HCT116 (cell line): ENCODE data around the gene RABEP1. TPM values are rescaled to one million over a fixed set of nuclear protein-coding genes. Genes with fewer than 3 reads are reported as not detected.

Source experiments
- ATAC-seq: fragments of 200-7000 bp; cut with Tn5 transposase; 2 replicates; pipeline ENCODE4 v1.9.1; 2020; ENCODE audit warnings: mild to moderate bottlenecking, moderate library complexity
- BruUV-seq: library from RNA; stranded (reverse); fragments of 400-500 nt; replicated peaks from 2 replicates; lab custom pipeline; 2021; lab: Mats Ljungman, UMichigan
- CTCF ChIA-PET: fragments of 300-600 bp; sonication (Branson Sonifier 250); formaldehyde crosslinking; loops from one replicate; lab custom pipeline; 2021; ENCODE audit warnings: antibody characterized with exemption; lab: Charles Lee
- POLR2A ChIA-PET: fragments of 300-600, 350-600 bp; sonication (Branson Sonifier 250); formaldehyde crosslinking; loops from one replicate; lab custom pipeline; 2021; ENCODE audit warnings: antibody characterized with exemption; lab: Charles Lee
- RAD21 ChIA-PET, 2 experiments: fragments of 300-600 bp; sonication (Branson Sonifier 250); formaldehyde crosslinking; loops; one replicate each; lab custom pipeline; 2023; ENCODE audit warnings: low total read pairs in 2 of 2; ENCODE audit not compliant: uncharacterized antibody in 2 of 2, unreplicated experiment in 2 of 2, low non-redundant PET in 1 of 2; lab: Charles Lee
- DNase-seq: peaks from one replicate; pipeline ENCODE4 v3.0.0-alpha.2; 2010; ENCODE audit warnings: low read depth, low spot score
- H2AFZ ChIP-seq: fragments of 200-600 bp; shearing (Covaris generic), sonication (generic); 2 replicates; pipeline ENCODE4 v1.6.1; 2017; ENCODE audit warnings: low read depth, mixed run types, mixed read lengths, antibody characterized with exemption, low read length; ENCODE audit not compliant: poor library complexity, severe bottlenecking
- H3K27ac ChIP-seq: 2 replicates; pipeline ENCODE4 v1.5.1; 2012; ENCODE audit warnings: low read depth, low read length
- H3K27me3 ChIP-seq: fragments of 200-600 bp; sonication (generic); 2 replicates; pipeline ENCODE4 v1.6.1; 2016; ENCODE audit warnings: mixed run types, low read length, mixed read lengths; ENCODE audit not compliant: insufficient read depth
- H3K36me3 ChIP-seq, 2 experiments: fragments of 200-500 bp in 1 of 2; fragments of 200-600 bp in 1 of 2; sonication (Bioruptor generic) in 1 of 2; sonication (generic) in 1 of 2; 2 replicates each; pipeline versions ENCODE4 v1.5.1 to v1.6.1; 2014 to 2016; ENCODE audit warnings: low read length in 2 of 2, inconsistent platforms in 1 of 2, mixed read lengths in 1 of 2, mixed run types in 1 of 2; ENCODE audit not compliant: insufficient read depth in 2 of 2, control insufficient read depth in 1 of 2
- H3K4me1 ChIP-seq, 2 experiments: fragments of 200-600 bp in 1 of 2; sonication (generic) in 1 of 2; 2 replicates each; pipeline versions ENCODE4 v1.5.1 to v1.6.1; 2012 to 2017; ENCODE audit warnings: low read length in 2 of 2, inconsistent platforms in 1 of 2, mild to moderate bottlenecking in 1 of 2, mixed read lengths in 1 of 2, mixed run types in 1 of 2, moderate library complexity in 1 of 2; ENCODE audit not compliant: insufficient read depth in 2 of 2, control insufficient read depth in 1 of 2
- H3K4me2 ChIP-seq: fragments of 200-600 bp; sonication (generic); 2 replicates; pipeline ENCODE4 v1.6.1; 2017; ENCODE audit warnings: mixed run types, low read length, mixed read lengths
- H3K4me3 ChIP-seq, 2 experiments: fragments of 200-600 bp in 1 of 2; sonication (generic) in 1 of 2; replicated peaks in 1 of 2; 2 replicates each; pipeline ENCODE4 v1.5.1; 2011 to 2016; ENCODE audit warnings: low read length in 2 of 2, control low read depth in 1 of 2, low read depth in 1 of 2, mild to moderate bottlenecking in 1 of 2, mixed read lengths in 1 of 2, mixed run types in 1 of 2
- H3K79me2 ChIP-seq: fragments of 200-600 bp; sonication (generic); 2 replicates; pipeline ENCODE4 v1.6.1; 2017; ENCODE audit warnings: mild to moderate bottlenecking, mixed run types, low read length, moderate library complexity, mixed read lengths; ENCODE audit not compliant: insufficient read depth
- H3K9ac ChIP-seq: fragments of 200-600 bp; sonication (generic); 2 replicates; pipeline ENCODE4 v1.6.1; 2016; ENCODE audit warnings: low read length, mixed read lengths
- H3K9me2 ChIP-seq: fragments of 200-600 bp; sonication (generic), shearing (Covaris generic); 2 replicates; pipeline ENCODE4 v1.6.1; 2017; ENCODE audit warnings: mixed run types, mild to moderate bottlenecking, moderate library complexity; ENCODE audit not compliant: insufficient read depth
- H3K9me3 ChIP-seq, 2 experiments: fragments of 200-500 bp in 1 of 2; fragments of 200-600 bp in 1 of 2; sonication (Bioruptor generic) in 1 of 2; sonication (generic) in 1 of 2; 2 replicates each; pipeline ENCODE4 v1.6.1; 2014 to 2017; ENCODE audit warnings: low read length in 2 of 2, mixed read lengths in 2 of 2, inconsistent platforms in 1 of 2, low read depth in 1 of 2, mild to moderate bottlenecking in 1 of 2, mixed run types in 1 of 2, moderate library complexity in 1 of 2; ENCODE audit not compliant: control insufficient read depth in 1 of 2, insufficient read depth in 1 of 2
- H4K20me1 ChIP-seq: fragments of 200-600 bp; sonication (generic), shearing (Covaris generic); 2 replicates; pipeline ENCODE4 v1.6.1; 2017; ENCODE audit warnings: mixed run types, mild to moderate bottlenecking, moderate library complexity; ENCODE audit not compliant: insufficient read depth
- CBX3 ChIP-seq: IDR thresholded peaks from 2 replicates; pipeline ENCODE4 v1.6.1; 2012; ENCODE audit warnings: low read depth
- CEBPB ChIP-seq: IDR thresholded peaks from 2 replicates; pipeline ENCODE4 v1.6.1; 2012; ENCODE audit warnings: low read depth
- TCF7L2 ChIP-seq: IDR thresholded peaks from 2 replicates; pipeline ENCODE4 v1.7.0; 2011; ENCODE audit warnings: borderline replicate concordance, inconsistent platforms; ENCODE audit not compliant: insufficient read depth, insufficient read length; ENCODE audit errors: extremely low read depth
- YY1 ChIP-seq: IDR thresholded peaks from 2 replicates; pipeline ENCODE4 v1.6.1; 2011; ENCODE audit warnings: low read length, low read depth, moderate library complexity, mild to moderate bottlenecking; ENCODE audit not compliant: insufficient replicate concordance; ENCODE audit errors: extremely low read depth
- intact Hi-C: fragments of 100-400 bp; cut with micrococcal nuclease; formaldehyde crosslinking; loops from 2 replicates; pipeline ENCODE4 v1.10.0; 2022
- total RNA-seq: library from RNA; stranded (reverse); gene quantifications from one replicate; pipeline ENCODE4 v1.2.1, GENCODE V29; 2021; ENCODE audit not compliant: unreplicated experiment
- TF ChIP-seq, protein P1 (sequence below), 3 experiments: fragments of 200-600 bp in 1 of 3; sonication (generic) in 1 of 3; IDR thresholded peaks in 2 of 3; conservative IDR thresholded peaks in 1 of 3; 2 replicates each; pipeline ENCODE4 v1.5.1; 2012 to 2017; ENCODE audit warnings: low read depth in 2 of 3, low read length in 2 of 3, antibody characterized with exemption in 1 of 3, borderline replicate concordance in 1 of 3, control low read depth in 1 of 3, mild to moderate bottlenecking in 1 of 3, mixed read lengths in 1 of 3, mixed run types in 1 of 3, moderate library complexity in 1 of 3; ENCODE audit not compliant: insufficient read depth in 1 of 3
- TF ChIP-seq, protein P2 (sequence below): IDR thresholded peaks from 2 replicates; pipeline ENCODE4 v1.6.1; 2012

The RABEP1 gene
- total RNA-seq, 1 experiment from 2014 or later: 38.5 TPM

DNA sequence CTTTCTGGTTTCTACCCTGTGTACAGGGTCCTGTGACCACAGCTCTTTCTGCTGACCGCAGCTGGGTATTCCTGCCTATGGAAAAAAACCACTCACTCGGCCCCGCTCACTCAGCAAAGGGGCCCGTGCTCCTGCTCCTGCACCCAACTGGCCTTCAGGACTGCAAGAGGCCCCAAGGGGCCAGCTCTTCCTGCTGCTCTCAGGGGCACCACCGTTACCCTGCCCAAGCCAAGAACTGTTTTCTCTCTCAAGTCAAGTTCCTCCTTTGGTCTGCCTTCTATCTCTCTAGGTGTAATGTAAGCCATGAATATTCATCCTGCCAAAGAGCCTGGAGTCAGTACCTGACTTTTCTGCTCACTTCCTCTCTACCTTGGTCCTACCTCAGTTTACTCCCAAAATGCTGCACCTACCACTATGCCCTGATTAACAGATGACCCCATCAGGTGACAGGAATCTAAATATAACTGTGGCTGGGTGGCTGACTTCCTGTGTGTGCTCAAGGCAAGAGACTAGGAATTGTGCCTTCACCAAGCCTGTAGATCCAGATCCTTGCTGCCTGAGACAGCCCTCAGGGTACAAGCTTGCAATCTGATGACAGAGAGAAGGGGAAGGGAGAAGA is 27.1 kb upstream of the RABEP1 start:
- intact Hi-C loops: no loop called here
- Histone ChIP-seq H4K20me1 (no peaks in the 10 kb centered on the region), H3K27ac (no peak overlapping the region), H3K27me3 (no peaks in the 10 kb centered on the region), H3K9me3 (no peaks in the 10 kb centered on the region), H3K9me2 (no peaks in the 10 kb centered on the region), H3K4me1 (no peaks in the 10 kb centered on the region; a peak in 2 of 4 replicates), H3K4me2 (no peak overlapping the region), H3K36me3 (no peaks in the 10 kb centered on the region), H3K9ac (no peak overlapping the region), H2AFZ (no peak overlapping the region), H3K4me3 (no peak overlapping the region), H3K79me2 (no peaks in the 10 kb centered on the region)
- RAD21 ChIA-PET: no interaction called here
- DNase-seq (no peak), ATAC-seq (no peak)
- CTCF ChIA-PET: no interaction called here
- no TSS peak for BruUV-seq
- POLR2A ChIA-PET: interaction anchor here (0.7 to 0.8 kb wide), 2 partner anchors 25 to 159 kb away, joined by 3 read pairs; no protein-coding TSS in a partner anchor
- TF ChIP-seq, protein P1, sequence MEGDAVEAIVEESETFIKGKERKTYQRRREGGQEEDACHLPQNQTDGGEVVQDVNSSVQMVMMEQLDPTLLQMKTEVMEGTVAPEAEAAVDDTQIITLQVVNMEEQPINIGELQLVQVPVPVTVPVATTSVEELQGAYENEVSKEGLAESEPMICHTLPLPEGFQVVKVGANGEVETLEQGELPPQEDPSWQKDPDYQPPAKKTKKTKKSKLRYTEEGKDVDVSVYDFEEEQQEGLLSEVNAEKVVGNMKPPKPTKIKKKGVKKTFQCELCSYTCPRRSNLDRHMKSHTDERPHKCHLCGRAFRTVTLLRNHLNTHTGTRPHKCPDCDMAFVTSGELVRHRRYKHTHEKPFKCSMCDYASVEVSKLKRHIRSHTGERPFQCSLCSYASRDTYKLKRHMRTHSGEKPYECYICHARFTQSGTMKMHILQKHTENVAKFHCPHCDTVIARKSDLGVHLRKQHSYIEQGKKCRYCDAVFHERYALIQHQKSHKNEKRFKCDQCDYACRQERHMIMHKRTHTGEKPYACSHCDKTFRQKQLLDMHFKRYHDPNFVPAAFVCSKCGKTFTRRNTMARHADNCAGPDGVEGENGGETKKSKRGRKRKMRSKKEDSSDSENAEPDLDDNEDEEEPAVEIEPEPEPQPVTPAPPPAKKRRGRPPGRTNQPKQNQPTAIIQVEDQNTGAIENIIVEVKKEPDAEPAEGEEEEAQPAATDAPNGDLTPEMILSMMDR (IDR thresholded peaks at IDR 0.05 in 2 of 3, conservative IDR thresholded peaks at IDR 0.05 in 1 of 3; ENCODE audit: borderline replicate concordance in 1 of 3, insufficient read depth in 1 of 3, low read depth in 2 of 3, low read length in 2 of 3): no peak
- TF ChIP-seq, protein P2, sequence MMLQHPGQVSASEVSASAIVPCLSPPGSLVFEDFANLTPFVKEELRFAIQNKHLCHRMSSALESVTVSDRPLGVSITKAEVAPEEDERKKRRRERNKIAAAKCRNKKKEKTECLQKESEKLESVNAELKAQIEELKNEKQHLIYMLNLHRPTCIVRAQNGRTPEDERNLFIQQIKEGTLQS: no peak
- TF ChIP-seq TCF7L2 (no peak), CEBPB (no peak), YY1 (no peak), CBX3 (no peak)
- TF ChIP-seq, all 23 proteins: peak for 0
